IPS-15b (cell line): ENCODE data around the gene RTP2.

Experiments
- H3K27me3 ChIP-seq: one replicate; pipeline ENCODE4 v1.6.1; 2013; ENCODE audit warnings: low read length; ENCODE audit not compliant: control insufficient read depth, insufficient read depth
- H3K36me3 ChIP-seq: one replicate; pipeline ENCODE4 v1.6.1; 2013; ENCODE audit warnings: low read length; ENCODE audit not compliant: control insufficient read depth, insufficient read depth
- H3K4me1 ChIP-seq: one replicate; pipeline ENCODE4 v1.6.1; 2013; ENCODE audit warnings: mild to moderate bottlenecking, low read length; ENCODE audit not compliant: control insufficient read depth, insufficient read depth
- H3K4me3 ChIP-seq: one replicate; pipeline ENCODE4 v1.5.1; 2013; ENCODE audit warnings: low read depth, low read length
- H3K9ac ChIP-seq: one replicate; pipeline ENCODE4 v1.6.1; 2013; ENCODE audit warnings: low read depth, mild to moderate bottlenecking, low read length
- H3K9me3 ChIP-seq: one replicate; pipeline ENCODE4 v1.6.1; 2013; ENCODE audit warnings: mild to moderate bottlenecking, low read length; ENCODE audit not compliant: control insufficient read depth, insufficient read depth

RTP2 gene

DNA sequence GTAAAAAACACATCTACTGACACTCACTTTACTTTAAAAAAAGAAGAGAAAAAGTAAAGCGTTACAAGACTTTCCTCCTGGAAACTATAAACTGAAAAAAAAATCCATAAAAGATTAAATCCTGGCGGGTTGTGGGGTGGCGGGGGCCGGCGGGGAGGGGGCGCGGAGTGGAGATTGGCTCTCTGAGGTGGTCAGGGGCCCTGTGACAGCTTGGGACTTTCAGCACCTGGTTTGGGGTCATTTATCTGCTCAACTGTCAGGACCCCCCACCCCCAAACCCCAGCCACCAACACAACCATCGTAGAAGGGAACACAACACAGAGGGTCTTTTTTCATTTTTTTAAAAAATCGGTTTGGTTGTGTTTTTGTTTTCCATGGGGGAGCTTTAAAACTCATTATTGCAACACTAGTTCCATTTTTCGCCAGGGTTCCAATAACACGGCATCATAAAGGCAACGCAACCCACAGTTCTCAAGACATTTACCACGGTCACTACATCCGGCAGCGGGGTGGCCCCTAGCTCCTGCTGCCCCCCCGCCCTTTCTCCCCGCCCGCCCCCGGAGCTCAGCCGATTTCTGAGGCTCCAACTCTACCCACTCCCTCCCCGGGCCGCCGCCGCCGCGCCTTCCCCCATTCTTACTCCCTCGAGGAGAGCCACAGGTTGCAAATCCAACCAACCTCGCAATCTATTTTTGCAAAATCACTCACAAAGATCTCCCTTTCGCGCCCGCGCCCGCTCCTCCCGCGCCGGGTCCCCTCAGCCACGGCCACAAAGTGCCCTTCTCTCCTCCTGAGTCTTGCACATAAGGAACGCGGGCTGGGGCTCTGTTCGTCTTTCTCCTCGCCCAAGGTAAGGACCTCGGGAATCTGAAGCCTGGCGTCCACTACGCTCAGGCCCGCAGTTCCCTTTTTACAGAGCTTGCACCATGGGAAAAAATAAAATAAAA, 41.1 kb upstream of the RTP2 start:
- Histone ChIP-seq H3K9me3 (no peaks in the 10 kb centered on the region), H3K36me3 (no peaks in the 10 kb centered on the region), H3K4me3 (peak overlapping the region; percentile 83), H3K4me1 (peaks cover 20% of the 10 kb centered on the region), H3K27me3 (peaks cover 17% of the 10 kb centered on the region), H3K9ac (peak overlapping the region; percentile 27)

DNA sequence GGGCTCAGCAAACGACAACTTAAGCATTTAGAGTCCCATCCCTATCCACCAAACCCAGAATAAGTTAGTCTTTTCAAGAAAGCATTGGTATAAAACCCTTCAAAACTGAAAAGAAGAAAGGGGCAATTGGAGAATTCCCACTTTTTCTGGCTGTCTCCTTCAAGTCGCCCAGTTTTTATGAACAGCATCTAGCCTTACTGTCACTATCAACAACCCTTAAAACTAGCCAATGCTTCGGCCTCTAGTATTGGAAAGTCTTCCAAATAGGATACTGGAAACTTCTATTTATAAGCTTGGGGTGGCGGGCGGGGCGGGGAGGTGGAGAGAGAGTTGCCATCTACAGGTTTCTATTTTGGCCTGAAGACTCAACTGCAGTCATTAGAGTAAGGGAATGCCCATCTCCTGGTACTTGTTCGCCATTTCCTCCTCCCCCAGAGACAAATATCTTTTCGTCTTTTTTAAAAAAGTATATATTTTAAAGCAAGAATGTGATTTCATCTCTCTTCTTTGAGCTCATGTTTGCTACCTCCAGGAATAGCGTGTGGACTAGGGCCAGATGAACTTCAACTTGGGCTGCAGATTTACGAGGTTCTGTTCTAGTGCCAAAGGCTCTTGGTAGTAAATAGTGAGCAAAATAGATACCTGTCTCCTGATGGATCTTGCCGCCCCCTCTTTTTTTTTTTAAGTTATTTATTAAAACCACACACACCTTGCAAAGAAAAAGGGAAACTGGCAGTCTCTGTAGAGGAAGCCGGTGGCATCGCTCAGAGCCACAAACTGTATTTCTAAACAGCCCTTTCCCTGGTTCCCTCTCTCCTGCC, 40.2 kb upstream of the RTP2 start:
- Histone ChIP-seq H3K36me3 (no peaks in the 10 kb centered on the region), H3K27me3 (peaks cover 17% of the 10 kb centered on the region), H3K9me3 (no peaks in the 10 kb centered on the region), H3K9ac (no peak overlapping the region), H3K4me1 (peaks cover 15% of the 10 kb centered on the region), H3K4me3 (peak overlapping the region; percentile 90)

DNA sequence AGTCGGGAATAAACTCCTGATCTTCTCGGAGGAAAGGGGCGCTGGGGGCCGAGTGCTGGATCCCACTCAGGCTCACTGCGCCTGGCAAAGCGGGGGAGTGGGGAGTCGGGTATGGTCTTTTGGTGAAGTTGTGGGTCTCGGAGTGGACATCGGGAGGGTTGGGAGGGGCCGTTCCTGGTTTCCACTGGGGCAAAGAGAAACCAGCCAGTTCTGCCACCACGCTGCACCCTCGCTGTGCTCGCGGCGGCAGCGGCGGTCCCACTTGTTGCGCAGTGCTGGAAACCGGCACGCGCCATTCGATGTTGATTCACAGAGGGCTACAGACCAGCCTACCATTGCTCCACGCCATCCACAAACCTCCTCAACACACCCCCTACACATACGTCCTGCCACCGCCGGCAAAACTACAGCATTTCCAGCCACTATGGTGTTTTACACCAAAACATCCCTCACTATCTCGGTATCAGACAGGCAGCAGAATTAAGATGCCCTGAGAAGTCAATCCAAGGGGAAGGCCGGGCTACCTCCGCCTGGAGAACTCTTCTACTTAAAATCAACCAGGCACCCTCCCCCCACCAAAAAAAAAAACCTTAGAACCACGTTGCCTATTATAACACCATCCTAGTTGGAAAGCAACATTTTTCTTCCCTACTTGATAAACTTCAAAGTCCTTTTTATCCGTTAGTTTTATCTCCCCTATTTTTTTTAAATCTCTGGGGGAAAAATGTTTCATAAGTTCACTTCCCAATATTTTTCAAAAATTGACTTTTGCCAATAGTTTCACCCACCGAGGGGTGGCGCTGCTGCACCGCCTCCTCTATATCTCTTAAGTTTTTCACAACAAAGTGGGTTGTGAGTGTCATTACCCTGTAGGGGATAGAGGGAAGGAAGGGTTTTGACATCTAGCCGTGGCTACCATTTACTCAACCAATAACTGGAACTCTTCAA, 39.3 kb upstream of the RTP2 start:
- Histone ChIP-seq H3K9me3 (no peaks in the 10 kb centered on the region), H3K4me3 (peak overlapping the region; percentile 90), H3K36me3 (no peaks in the 10 kb centered on the region), H3K9ac (peak overlapping the region; percentile 38), H3K27me3 (peaks cover 21% of the 10 kb centered on the region), H3K4me1 (peaks cover 8% of the 10 kb centered on the region)

DNA sequence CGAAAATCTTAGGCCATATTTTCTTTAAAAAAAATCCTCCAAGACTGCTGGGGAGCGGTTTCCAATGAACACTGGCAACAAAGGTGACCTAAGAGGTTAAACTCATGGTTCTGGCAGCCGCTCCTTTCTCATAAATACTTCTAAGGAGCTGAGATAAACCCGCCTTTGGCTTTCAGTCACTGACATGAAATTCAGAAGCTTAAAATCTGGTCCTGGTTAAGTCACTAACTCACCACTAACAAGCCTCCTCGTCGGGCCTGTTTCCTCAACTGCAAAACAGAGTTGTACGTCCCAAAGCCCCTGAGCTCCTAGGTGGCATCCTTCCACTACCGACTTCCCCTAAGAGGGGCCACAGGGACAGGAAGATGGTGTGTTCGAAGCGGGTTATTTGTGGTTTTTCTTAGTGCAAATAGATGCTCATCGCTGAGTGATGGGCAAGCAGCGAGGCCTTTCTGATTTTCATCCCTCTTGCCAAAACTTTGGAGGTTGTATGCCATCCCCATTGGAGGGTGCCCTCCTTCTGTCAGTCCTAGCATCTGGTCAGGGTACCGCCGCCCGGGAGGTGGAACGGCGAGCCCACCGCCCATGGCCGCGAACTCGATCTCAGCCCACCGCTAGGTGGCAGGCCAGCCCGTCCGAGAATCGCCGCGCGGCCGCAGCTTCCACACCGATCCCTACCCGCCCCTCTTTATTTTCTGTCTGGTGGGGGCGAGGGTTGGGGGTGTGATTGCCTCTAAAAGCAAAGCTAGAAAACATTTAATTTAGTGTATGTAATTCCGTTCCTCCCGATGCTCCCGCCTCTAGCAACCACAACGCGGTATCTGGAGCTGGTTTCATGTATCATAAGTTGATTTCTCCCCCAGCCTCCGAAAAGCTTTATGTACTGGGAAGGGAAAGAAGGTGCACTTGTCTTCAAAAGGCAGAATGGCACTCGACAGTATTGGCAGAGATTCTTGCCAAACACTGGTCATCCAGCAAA, 38.4 kb upstream of the RTP2 start:
- Histone ChIP-seq H3K27me3 (peaks cover 31% of the 10 kb centered on the region), H3K4me3 (peak overlapping the region; percentile 90), H3K9me3 (no peaks in the 10 kb centered on the region), H3K9ac (peak overlapping the region; percentile 38), H3K36me3 (no peaks in the 10 kb centered on the region), H3K4me1 (peaks cover 16% of the 10 kb centered on the region)

DNA sequence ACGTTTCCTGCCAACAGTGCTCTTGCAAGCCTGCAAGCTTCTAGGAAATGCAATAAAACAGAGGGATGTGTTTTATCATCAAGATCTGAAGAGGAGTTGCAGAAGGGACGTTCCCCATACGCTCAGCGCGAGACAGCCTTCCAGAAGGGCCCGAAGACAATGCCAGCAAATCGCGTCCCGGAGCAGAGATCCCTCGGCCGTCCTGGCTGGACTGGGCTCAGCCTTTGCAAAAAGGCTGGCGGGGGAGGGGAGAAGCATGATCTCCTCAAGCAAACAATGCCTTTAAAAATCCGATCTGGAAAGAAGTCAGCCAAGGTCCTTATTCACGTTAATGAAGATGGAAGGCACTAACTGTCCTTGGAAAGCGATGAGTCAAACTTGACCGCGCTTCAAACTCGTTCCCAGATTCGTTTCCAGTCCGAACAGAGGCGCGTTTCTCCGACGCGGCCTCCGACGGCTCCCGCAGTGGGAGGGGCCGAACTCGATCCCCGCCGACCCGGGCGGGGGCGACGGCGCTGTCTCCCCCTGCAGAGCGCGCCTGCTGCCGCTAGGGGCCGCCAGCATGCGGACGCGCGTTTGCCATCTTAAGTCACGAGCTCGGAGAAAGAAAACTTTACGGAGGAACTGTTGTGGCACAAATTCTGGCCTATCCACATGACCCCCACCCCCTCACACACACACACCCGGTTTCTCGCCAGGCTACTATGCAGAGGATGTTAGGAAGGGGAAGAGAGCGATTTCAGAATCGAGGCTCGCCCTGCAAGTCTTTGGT, 37.4 kb upstream of the RTP2 start:
- Histone ChIP-seq H3K36me3 (no peaks in the 10 kb centered on the region), H3K4me1 (peaks cover 16% of the 10 kb centered on the region), H3K9ac (peak overlapping the region; percentile 4), H3K27me3 (peaks cover 32% of the 10 kb centered on the region), H3K9me3 (no peaks in the 10 kb centered on the region), H3K4me3 (peak overlapping the region; percentile 90)

DNA sequence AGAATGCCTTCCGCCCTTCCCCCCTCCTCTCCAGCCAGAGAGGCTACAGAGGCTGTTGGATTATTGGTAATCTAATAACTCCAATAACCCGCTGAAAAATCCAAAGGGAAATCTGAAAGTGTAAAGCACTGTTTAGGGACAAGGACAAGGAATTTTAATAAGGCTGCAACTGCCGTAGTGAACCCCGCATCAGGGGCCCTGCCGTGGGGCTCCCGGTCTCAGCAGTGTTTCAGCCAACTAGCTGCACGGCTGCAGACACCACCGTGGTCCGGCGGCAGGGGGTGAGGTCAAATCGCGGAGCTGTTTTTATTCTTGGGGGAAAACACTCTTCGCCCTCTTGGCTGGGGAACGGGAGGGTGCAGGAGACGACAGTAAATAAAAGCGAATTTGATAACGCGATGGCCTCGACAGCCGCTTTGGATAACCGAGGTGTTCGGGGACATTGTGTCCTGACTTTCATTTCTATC, 36.8 kb upstream of the RTP2 start:
- Histone ChIP-seq H3K9me3 (no peaks in the 10 kb centered on the region), H3K27me3 (peaks cover 32% of the 10 kb centered on the region), H3K4me1 (peaks cover 16% of the 10 kb centered on the region), H3K4me3 (peak overlapping the region; percentile 90), H3K9ac (no peak overlapping the region), H3K36me3 (no peaks in the 10 kb centered on the region)

DNA sequence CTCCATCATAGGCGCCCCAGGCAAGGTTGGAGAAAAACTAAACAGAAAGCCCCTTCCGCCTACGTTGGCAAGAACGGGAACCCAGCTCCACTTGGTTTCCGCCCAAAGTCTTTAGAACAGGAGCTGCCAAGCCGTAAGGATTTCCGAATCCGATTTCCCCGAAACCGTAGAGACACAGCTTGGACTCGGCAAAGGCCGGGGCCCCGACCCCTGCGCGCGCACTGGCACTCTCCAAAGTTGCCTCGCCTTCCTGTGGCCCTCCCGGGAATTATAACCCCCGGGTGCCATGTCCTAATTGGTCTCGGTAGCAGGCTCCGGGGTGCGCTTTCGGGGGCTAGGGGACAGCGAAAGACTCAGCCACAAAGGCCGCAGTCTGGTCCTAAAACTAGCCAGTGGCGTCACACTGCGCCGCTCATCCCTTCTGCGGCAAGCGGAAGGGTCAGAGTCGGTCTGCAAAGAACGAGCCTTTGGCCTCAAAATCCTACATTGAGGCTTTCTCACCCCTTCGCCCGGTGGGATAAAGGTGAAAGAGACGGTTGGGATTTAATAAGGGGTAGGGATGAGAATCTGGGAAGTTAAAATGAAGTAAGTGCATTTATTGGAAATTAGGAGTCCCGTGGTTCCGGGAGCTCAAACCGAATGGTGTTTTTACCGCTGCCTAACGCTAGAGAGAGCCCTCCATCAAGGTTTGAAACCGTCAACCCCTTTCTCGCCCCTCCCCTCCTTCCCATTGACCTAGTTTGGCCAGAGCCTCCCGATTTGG, 36.2 kb upstream of the RTP2 start:
- Histone ChIP-seq H3K4me1 (peaks cover 16% of the 10 kb centered on the region), H3K4me3 (peak overlapping the region; percentile 90), H3K9me3 (no peaks in the 10 kb centered on the region), H3K27me3 (peaks cover 32% of the 10 kb centered on the region), H3K36me3 (no peaks in the 10 kb centered on the region), H3K9ac (peak overlapping the region; percentile 82)

DNA sequence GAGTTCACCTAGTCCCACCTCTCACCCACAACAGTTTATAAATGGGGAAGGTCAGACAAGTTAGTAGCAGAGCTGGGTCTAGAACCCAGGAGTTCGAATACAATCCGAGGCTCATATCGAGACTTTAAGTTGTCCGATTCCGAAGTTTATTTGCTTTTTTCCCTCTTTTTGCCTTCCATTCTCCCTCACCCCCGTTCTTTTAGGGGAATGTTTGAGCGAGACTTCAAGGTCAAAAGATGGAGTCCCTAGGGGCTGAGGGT, 35.6 kb upstream of the RTP2 start:
- Histone ChIP-seq H3K4me3 (peak overlapping the region; percentile 90), H3K27me3 (peaks cover 32% of the 10 kb centered on the region), H3K36me3 (no peaks in the 10 kb centered on the region)

DNA sequence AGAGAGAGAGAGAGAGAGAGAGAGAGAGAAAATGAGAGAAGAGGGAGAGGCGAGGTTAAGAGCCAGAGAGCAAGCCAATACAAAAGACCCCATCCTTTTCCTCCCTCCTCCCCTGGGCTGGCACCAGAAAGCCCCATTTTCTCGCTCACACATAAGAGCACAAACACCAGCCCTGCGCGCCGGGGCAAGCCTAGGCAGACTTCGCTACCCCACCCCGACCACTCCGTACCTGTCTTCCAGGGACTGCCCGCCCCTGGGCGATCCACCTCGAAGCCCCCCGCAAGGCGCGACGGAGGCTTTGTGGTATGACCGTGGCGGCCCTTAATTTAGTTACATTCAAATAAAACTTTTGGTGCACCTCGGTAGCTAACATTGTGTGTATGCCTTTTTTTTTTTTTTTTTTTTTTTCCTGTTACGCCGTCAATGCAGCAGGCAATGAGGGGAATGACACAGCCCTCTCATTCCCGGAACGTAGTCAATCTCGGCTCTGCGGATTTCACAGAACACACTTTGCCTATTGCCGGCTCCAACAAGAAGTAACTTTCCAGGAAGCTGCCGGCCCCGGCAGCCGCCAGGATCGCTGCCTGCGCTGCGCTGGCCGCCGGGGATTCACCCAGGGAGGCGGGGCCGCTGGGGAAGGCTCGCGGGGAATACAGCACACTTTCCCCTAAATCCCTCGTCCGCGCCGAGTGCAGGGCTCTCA, 35.2 kb upstream of the RTP2 start:
- no peaks in the 10 kb centered on the region for H3K9me3 ChIP-seq
- peak overlapping the region; percentile 50 for H3K9ac ChIP-seq
- peak overlapping the region; percentile 90 for H3K4me3 ChIP-seq
- H3K27me3 ChIP-seq: peaks cover 31% of the 10 kb centered on the region
- H3K36me3 ChIP-seq: peaks cover under 1% of the 10 kb centered on the region
- H3K4me1 ChIP-seq: peaks cover 16% of the 10 kb centered on the region

More for the DNA sequence above, 35.6 kb upstream of the RTP2 start:
- Histone ChIP-seq H3K4me1 (peaks cover 16% of the 10 kb centered on the region), H3K9ac (peak overlapping the region; percentile 50), H3K9me3 (no peaks in the 10 kb centered on the region)
